ENCODE data around the gene CD4. TPM values are rescaled to one million over a fixed set of nuclear protein-coding genes. Genes with fewer than 3 reads are reported as not detected.
A peak's percentile ranks its signal among the peaks of the same experiment; 100 is the strongest.

CD4 gene
- total and polyA plus RNA-seq, 12 donors: 2.4 to 52.8 (median 24.3) TPM

DNA sequence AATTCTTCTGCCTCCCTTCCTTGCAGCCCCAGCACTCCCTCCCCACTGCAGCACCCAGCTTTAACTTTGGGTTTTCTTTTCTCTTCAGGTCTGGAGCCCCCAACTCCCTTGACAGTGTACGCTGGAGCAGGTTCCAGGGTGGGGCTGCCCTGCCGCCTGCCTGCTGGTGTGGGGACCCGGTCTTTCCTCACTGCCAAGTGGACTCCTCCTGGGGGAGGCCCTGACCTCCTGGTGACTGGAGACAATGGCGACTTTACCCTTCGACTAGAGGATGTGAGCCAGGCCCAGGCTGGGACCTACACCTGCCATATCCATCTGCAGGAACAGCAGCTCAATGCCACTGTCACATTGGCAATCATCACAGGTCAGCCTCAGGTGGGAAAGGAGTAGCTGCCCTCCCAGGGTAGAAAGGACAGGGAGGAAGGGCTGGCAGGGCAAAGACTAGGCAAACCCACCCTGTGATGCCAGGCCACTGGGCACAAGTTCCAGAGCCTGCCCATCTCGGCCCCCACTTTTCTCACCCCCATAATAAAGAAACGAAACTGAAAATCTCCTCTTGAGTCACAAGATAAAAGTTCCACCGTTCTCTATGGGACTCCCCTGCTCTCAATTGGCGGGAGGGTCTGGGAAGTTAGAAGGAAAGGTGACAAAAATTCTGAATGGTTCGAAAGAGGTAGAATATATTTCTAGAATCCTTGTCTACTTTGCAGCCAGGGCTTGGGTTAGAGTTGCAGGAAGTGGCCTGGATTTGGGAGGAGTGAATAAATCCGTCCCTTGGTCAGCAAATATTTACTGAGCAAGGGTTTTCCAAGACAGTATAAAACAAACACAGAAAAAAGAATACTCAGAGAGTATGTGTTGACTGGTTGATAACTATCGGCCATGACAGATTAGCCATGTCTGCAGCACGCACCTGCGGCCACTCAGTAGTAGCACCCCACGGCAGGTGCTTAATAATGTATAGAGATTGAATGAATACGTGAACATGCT is 13.8 kb upstream of the CD4 start:
- Histone ChIP-seq H3K27me3 (no peaks in the 10 kb centered on the region), H3K27ac (no peak overlapping the region), H3K4me1 (replicated peaks in 1 of 2) (peaks cover 9 to 23% of the 10 kb centered on the region in 2 donors), H3K36me3 (replicated peaks in 1 of 2) (peaks cover 0 to under 1% of the 10 kb centered on the region in 2 donors), H3K9me3 (replicated peaks in 1 of 3) (no peaks in the 10 kb centered on the region), H3K4me3 (no peak overlapping the region)
- TF ChIP-seq POLR2A (IDR thresholded peaks at IDR 0.05) (no peak), CTCF (IDR thresholded peaks at IDR 0.05) (no peak)
- intact Hi-C loops (cut with DNase I): loop anchor here in 1 of 2 donors (5.0 kb wide), 1 partner anchor 38 kb away; no protein-coding TSS in a partner anchor
- DNase-seq: no peak
- 80 to 92% (median 83%) methylated on average over 14 to 16 of the region's 16 CpGs for WGBS, 4 donors

- Histone ChIP-seq H3K4me3 (no peak overlapping the region), H3K27ac (no peak overlapping the region), H3K27me3 (no peaks in the 10 kb centered on the region), H3K36me3 (replicated peaks in 1 of 2) (no peaks in the 10 kb centered on the region), H3K4me1 (replicated peaks in 1 of 2) (peaks cover 7 to 13% of the 10 kb centered on the region in 2 donors), H3K9me3 (replicated peaks in 1 of 3) (no peaks in the 10 kb centered on the region)
- WGBS, 4 donors: 81 to 90% (median 87%) methylated on average over 4 to 5 of the region's 5 CpGs
- TF ChIP-seq POLR2A (IDR thresholded peaks at IDR 0.05) (no peak), CTCF (IDR thresholded peaks at IDR 0.05) (no peak)
- DNase-seq: no peak
- intact Hi-C loops (cut with DNase I): loop anchor here in 1 of 2 donors (5.0 kb wide), 1 partner anchor 40 kb away; no protein-coding TSS in a partner anchor
Observed at GRCh38 chr12:6777386-6777785, 11.9 kb upstream of the CD4 start.

- intact Hi-C loops (cut with DNase I): loop anchor here in 1 of 2 donors (5.0 kb wide), 1 partner anchor 41 kb away; no protein-coding TSS in a partner anchor
- peak overlapping the region in 4 of 5 donors; percentile 3 to 84 (median 48) for H3K27ac ChIP-seq
- no peaks in the 10 kb centered on the region for H3K27me3 ChIP-seq
- H3K4me1 ChIP-seq (replicated peaks in 1 of 2): peaks cover 7 to 13% of the 10 kb centered on the region in 2 donors
- peak overlapping the region in 2 of 4 donors; percentile 4 to 44 for H3K4me3 ChIP-seq
- TF ChIP-seq POLR2A (IDR thresholded peaks at IDR 0.05): no peak
- no peak for TF ChIP-seq CTCF (IDR thresholded peaks at IDR 0.05)
- WGBS, 4 donors: 17 to 27% (median 22%) methylated on average over 5 to 14 of the region's 14 CpGs
- no peaks in the 10 kb centered on the region for H3K9me3 ChIP-seq (replicated peaks in 1 of 3)
- peak; percentile 53 to 74 (median 66) for DNase-seq
- H3K36me3 ChIP-seq (replicated peaks in 1 of 2): no peaks in the 10 kb centered on the region
Observed at GRCh38 chr12:6778217-6778573, 11.1 kb upstream of the CD4 start.

Data from adrenal gland (tissue), 12 donors.